Measurements from ENCODE around the gene SHKBP1. TPM values are rescaled to one million over a fixed set of nuclear protein-coding genes. Genes with fewer than 3 reads are reported as not detected.
A peak's percentile ranks its signal among the peaks of the same experiment; 100 is the strongest.

SHKBP1 gene
- total RNA-seq, 1 experiment from 2014 or later = 92.9 TPM

- TF ChIP-seq, protein P1, sequence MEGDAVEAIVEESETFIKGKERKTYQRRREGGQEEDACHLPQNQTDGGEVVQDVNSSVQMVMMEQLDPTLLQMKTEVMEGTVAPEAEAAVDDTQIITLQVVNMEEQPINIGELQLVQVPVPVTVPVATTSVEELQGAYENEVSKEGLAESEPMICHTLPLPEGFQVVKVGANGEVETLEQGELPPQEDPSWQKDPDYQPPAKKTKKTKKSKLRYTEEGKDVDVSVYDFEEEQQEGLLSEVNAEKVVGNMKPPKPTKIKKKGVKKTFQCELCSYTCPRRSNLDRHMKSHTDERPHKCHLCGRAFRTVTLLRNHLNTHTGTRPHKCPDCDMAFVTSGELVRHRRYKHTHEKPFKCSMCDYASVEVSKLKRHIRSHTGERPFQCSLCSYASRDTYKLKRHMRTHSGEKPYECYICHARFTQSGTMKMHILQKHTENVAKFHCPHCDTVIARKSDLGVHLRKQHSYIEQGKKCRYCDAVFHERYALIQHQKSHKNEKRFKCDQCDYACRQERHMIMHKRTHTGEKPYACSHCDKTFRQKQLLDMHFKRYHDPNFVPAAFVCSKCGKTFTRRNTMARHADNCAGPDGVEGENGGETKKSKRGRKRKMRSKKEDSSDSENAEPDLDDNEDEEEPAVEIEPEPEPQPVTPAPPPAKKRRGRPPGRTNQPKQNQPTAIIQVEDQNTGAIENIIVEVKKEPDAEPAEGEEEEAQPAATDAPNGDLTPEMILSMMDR (conservative IDR thresholded peaks at IDR 0.05) = no peak
- H3K4me2 ChIP-seq (ENCODE audit: insufficient read depth, insufficient read length, low read length) = peak overlapping the region; percentile 17
These were observed 1.8 kb downstream of the SHKBP1 start for GRCh38 chr19:40578442-40578908.

More at GRCh38 chr19:40578442-40578908, 1.8 kb downstream of the SHKBP1 start:
- Histone ChIP-seq H4K91ac (ENCODE audit: insufficient read length, low read depth, low read length) (no peak overlapping the region), H2BK120ac (ENCODE audit: low read depth, low read length, poor library complexity, severe bottlenecking) (no peak overlapping the region), H3K4ac (ENCODE audit: low read depth, low read length) (no peak overlapping the region), H2BK5ac (ENCODE audit: insufficient read length, low read length) (no peak overlapping the region), H2AFZ (ENCODE audit: low read length) (no peak overlapping the region), H3K23ac (ENCODE audit: insufficient read length, low read depth, low read length) (no peak overlapping the region), H2AK5ac (ENCODE audit: insufficient read length, low read length) (no peak overlapping the region), H3K79me1 (ENCODE audit: insufficient read depth, low read depth, low read length, poor library complexity, severe bottlenecking) (no peaks in the 10 kb centered on the region), H2BK20ac (ENCODE audit: low read depth, low read length, poor library complexity, severe bottlenecking) (no peak overlapping the region), H3K9me3 (ENCODE audit: control insufficient read depth, low read depth, low read length) (no peaks in the 10 kb centered on the region), H3K23me2 (ENCODE audit: insufficient read length, low read depth, low read length, poor library complexity, severe bottlenecking) (peaks cover 9% of the 10 kb centered on the region), H4K20me1 (ENCODE audit: control insufficient read depth, insufficient read depth, insufficient read length) (no peaks in the 10 kb centered on the region), H3K27ac (ENCODE audit: insufficient read length, low read depth, low read length) (no peak overlapping the region), H3K9ac (ENCODE audit: extremely low read depth, insufficient read length, low read length) (no peak overlapping the region), H3K18ac (ENCODE audit: insufficient read length, low read depth, low read length) (no peak overlapping the region), H4K5ac (ENCODE audit: insufficient read length, low read depth, low read length) (no peak overlapping the region), H4K8ac (replicated peaks; ENCODE audit: insufficient read length, low read depth, low read length) (no peak overlapping the region), H3K14ac (ENCODE audit: insufficient read depth, low read length) (no peak overlapping the region), H3K79me2 (ENCODE audit: insufficient read depth, low read length) (no peaks in the 10 kb centered on the region), H2BK15ac (ENCODE audit: low read depth, low read length) (no peak overlapping the region), H3K27me3 (ENCODE audit: insufficient read depth, low read length) (no peaks in the 10 kb centered on the region), H2BK12ac (ENCODE audit: insufficient read length, low read depth, low read length) (no peak overlapping the region), H3T11ph (ENCODE audit: low read length) (no peak overlapping the region), H3K4me1 (ENCODE audit: insufficient read depth, low read length) (peaks cover 3% of the 10 kb centered on the region; the same call in 1 of the 2 replicates), H3K56ac (ENCODE audit: insufficient read length, low read depth, low read length) (no peak overlapping the region)
- Mint-ChIP-seq H3K4me1 (peaks cover 16 to 21% of the 10 kb centered on the region in 2 experiments), H3K36me3 (ENCODE audit: insufficient read depth in 1 of 3, low read depth in 3 of 3) (peaks cover 15 to 42% (median 29%) of the 10 kb centered on the region in 3 experiments), H3K9me3 (no peaks in the 10 kb centered on the region), H3K27ac (peak overlapping the region in 2 of 3 experiments; percentile 9 to 19; a peak in 2 of 7 replicates), H3K27me3 (ENCODE audit: low read depth) (no peaks in the 10 kb centered on the region; the same call in 1 of the 2 replicates), H3K4me3 (peak overlapping the region; percentile 85 to 95)
- no CpG with 5 or more reads among the region's 12 CpGs for WGBS (ENCODE audit: extremely low coverage, insufficient read length, low lambda C conversion rate)
- peak; percentile 92 for DNase-seq
